ENCODE results near the gene BCO1.

- TF ChIP-seq EZH2phosphoT487 (IDR thresholded peaks at IDR 0.05) (no peak), CTCF (IDR thresholded peaks at IDR 0.05) (peak; percentile 56), EZH2 (IDR thresholded peaks at IDR 0.05) (no peak)
Observed at GRCh38 chr16:81214745-81215166, 23.7 kb upstream of the BCO1 start.

Data from neural progenitor cell (in vitro differentiated cells).